CD4-positive, alpha-beta T cell treated with Interleukin-12 subunit alpha and Interleukin-12 subunit beta, for 1 hour (primary cell): ENCODE measurements around the gene DGKZ.
A peak's percentile ranks its signal among the peaks of the same experiment; 100 is the strongest.
"Not testable (repeated sequence)": the region's sequence is repeated elsewhere in the genome, so short reads cannot be mapped to it uniquely, and the experiment has no call there.

Source experiments
- DNase-seq: peaks from one replicate; pipeline ENCODE4 v3.0.0-alpha.2; 2020

DGKZ gene

GRCh38 chr11:46346886-46347636 is at the start of gene DGKZ:
Gene DGKZ (plus strand): TSS chr11:46347463. CDS start chr11:46347660, 197 bp downstream.
- peak; percentile 94 for DNase-seq

GRCh38 chr11:46298699-46299433 is 48.4 kb upstream of the DGKZ start:
- no peak for DNase-seq

- DNase-seq, result no peak
Observed at GRCh38 chr11:46299451-46299961, 47.8 kb upstream of the DGKZ start.

GRCh38 chr11:46300270-46300669 is 47.0 kb upstream of the DGKZ start:
- DNase-seq, result no peak

- no peak for DNase-seq
Observed at GRCh38 chr11:46302866-46303265, 44.4 kb upstream of the DGKZ start.

GRCh38 chr11:46304036-46304435 is 43.2 kb upstream of the DGKZ start:
- not testable (repeated sequence) for DNase-seq

GRCh38 chr11:46304605-46305179 is 42.6 kb upstream of the DGKZ start:
- DNase-seq, result no peak

GRCh38 chr11:46305295-46305694 is 42.0 kb upstream of the DGKZ start:
- DNase-seq, result peak; percentile 24

- DNase-seq, result no peak
Observed at GRCh38 chr11:46306296-46306853, 40.9 kb upstream of the DGKZ start.

- no peak for DNase-seq
Observed at GRCh38 chr11:46307369-46307768, 39.9 kb upstream of the DGKZ start.

- DNase-seq, result no peak
Observed at GRCh38 chr11:46307785-46308341, 39.4 kb upstream of the DGKZ start.

- peak; percentile 67 for DNase-seq
Observed at GRCh38 chr11:46308631-46309419, 38.4 kb upstream of the DGKZ start.

GRCh38 chr11:46309814-46310259 is 37.4 kb upstream of the DGKZ start:
- no peak for DNase-seq

GRCh38 chr11:46315033-46315738 is 32.1 kb upstream of the DGKZ start:
- peak; percentile 79 for DNase-seq

- no peak for DNase-seq
Observed at GRCh38 chr11:46315783-46316563, 31.3 kb upstream of the DGKZ start.

- no peak for DNase-seq
Observed at GRCh38 chr11:46319074-46319453, 28.2 kb upstream of the DGKZ start.

GRCh38 chr11:46321757-46322156 is 25.5 kb upstream of the DGKZ start:
- no peak for DNase-seq

- no peak for DNase-seq
Observed at GRCh38 chr11:46322759-46323158, 24.5 kb upstream of the DGKZ start.

GRCh38 chr11:46326813-46327416 is 20.3 kb upstream of the DGKZ start:
- DNase-seq, result no peak

GRCh38 chr11:46327829-46328228 is 19.4 kb upstream of the DGKZ start:
- no peak for DNase-seq
